H4 (cell line): Measurements from ENCODE around the gene UST. TPM values are rescaled to one million over a fixed set of nuclear protein-coding genes. Genes with fewer than 3 reads are reported as not detected.

Experiments
- DNase-seq: peaks from one replicate; pipeline ENCODE4 v3.0.0-alpha.2; 2015; ENCODE audit warnings: low spot score
- total RNA-seq: library from RNA; depleted of rRNA; stranded (reverse); fragments of >200 nt; shearing (Covaris generic); gene quantifications from 2 replicates; pipeline ENCODE4 v1.2.3, GENCODE V29; 2014

Gene UST
- total RNA-seq, 1 experiment from 2014 or later: 11.7 TPM

DNA sequence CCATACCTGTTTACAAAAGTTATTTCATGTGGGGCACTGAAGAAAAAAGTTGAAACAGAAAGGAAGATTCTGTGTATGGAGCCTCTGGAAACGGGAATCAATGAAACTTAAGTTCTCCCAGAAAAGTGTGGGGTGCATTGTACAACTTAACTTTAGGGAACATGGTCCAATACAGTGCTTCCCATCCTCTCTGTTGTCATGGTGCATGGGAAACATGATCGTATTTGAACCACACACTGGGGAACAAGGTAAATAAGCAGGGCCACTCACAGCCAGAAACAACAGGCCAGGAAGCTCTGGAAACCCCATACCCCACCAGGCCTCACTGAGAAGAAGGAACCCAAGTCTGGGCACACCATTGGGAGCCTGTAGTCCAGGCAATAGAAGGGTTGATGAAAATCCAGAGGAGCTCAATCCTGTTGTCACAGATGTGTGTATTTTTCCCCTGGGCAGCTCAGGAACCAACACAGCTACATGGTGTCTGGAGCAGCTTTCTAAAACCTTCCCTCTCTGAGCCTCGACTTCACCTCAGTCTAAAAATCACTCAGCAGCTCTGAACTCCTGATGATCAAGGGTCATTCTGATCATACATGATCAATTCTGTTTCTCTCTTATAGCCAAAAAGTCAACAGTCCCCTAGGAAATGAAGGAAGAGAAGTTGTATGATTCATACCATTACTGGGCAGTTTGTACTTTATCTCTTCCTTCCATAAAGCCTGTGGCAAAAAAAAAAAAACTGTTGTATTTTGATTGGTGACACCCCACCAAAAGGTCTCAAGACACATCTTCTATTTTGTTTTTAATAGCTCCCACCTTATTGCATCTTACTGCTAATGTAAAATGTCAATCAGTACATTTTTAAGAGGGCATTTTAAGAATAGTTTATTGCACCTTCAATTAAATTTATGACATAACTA lies 372.2 kb downstream of the UST start:
- no peak for DNase-seq

- DNase-seq: no peak
Measured at GRCh38 chr6:149122850-149123821, 376.3 kb downstream of the UST start.

GRCh38 chr6:149125309-149125708 lies 378.5 kb downstream of the UST start:
- no peak for DNase-seq
